GM12801 (cell line): Measurements from ENCODE around the gene ZBTB14.

Experiments
- TF ChIP-seq, protein P1 (sequence below): IDR thresholded peaks from one replicate; pipeline ENCODE4 v1.5.1; 2011; ENCODE audit warnings: control low read depth; ENCODE audit not compliant: insufficient read length; ENCODE audit errors: extremely low read depth

Gene ZBTB14

DNA sequence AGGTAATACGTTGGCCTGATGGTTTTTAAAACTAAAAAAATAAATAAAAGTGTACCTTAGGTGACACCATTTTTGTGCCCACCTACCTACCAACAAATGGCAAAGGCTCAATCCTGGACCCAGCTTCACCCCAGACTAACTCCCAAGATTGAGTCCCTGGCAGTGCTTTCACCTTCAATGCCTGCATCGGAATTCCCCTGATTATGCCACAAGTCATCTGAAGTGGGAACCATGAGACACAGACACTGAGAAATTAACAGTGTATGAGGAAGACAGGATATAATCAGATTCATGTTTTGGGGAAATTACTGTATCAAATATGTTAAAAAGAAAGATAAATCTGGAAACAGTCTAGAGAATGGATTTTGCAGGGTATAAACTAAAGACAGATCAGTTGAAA lies 41.6 kb downstream of the ZBTB14 start:
- TF ChIP-seq, protein P1, sequence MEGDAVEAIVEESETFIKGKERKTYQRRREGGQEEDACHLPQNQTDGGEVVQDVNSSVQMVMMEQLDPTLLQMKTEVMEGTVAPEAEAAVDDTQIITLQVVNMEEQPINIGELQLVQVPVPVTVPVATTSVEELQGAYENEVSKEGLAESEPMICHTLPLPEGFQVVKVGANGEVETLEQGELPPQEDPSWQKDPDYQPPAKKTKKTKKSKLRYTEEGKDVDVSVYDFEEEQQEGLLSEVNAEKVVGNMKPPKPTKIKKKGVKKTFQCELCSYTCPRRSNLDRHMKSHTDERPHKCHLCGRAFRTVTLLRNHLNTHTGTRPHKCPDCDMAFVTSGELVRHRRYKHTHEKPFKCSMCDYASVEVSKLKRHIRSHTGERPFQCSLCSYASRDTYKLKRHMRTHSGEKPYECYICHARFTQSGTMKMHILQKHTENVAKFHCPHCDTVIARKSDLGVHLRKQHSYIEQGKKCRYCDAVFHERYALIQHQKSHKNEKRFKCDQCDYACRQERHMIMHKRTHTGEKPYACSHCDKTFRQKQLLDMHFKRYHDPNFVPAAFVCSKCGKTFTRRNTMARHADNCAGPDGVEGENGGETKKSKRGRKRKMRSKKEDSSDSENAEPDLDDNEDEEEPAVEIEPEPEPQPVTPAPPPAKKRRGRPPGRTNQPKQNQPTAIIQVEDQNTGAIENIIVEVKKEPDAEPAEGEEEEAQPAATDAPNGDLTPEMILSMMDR: no peak

DNA sequence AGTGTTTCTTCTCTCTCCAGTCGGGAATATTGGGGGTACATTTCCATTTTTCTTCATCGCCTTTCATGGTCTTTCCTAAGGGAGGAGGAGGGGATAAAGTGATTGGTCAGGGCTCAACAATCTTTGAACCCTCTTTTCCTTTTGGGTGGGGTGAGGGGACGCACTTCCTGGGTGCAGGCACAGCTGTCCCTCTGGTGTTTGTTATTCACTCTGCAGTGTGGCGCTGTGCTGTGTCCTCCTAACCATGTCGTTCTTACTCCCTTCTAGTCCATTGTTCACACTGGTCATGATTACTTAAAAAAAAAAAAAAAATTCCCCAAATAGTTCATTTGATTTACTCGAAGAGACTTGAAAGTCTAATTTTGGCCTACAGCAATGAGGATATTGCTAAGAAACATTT lies 44.4 kb downstream of the ZBTB14 start:
- TF ChIP-seq, protein P1: no peak

DNA sequence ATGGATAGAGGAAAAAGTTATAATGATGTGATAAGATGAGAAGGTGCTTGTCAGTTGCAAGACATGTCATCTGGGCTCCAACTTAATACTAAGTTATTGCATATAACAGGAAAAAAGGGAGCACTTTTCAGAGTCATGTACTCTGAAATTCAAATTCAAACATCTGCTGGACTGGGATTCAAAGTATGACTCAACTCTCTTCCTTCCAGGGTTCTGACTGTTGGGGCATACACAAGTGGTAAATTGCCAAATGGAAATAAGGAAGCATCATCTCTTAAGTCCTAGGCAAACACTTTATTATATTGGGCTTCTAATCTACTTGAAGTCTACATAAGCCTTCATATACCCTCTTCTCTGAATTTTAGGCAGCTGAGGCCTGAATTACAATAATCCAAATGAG lies 44.9 kb downstream of the ZBTB14 start:
- TF ChIP-seq, protein P1: no peak

DNA sequence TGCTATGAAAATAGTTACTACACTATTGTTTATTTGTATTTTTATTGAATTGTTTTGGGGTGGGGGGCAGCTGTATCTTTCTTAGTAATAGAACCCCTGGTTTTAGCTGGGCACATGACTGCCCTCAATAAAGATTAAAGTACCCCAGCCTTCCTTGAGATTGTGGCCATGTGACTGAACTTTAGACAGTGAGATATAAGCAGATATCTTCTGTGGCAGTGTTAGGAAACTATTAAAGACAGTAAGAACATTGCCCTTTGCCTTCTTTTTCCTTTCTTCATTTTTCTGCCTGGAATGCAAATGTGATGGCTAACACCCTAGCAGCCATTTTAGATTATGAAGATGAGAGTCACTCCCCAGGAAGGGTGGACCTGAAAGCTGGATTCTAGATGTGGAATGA lies 50.6 kb downstream of the ZBTB14 start:
- TF ChIP-seq, protein P1: no peak

DNA sequence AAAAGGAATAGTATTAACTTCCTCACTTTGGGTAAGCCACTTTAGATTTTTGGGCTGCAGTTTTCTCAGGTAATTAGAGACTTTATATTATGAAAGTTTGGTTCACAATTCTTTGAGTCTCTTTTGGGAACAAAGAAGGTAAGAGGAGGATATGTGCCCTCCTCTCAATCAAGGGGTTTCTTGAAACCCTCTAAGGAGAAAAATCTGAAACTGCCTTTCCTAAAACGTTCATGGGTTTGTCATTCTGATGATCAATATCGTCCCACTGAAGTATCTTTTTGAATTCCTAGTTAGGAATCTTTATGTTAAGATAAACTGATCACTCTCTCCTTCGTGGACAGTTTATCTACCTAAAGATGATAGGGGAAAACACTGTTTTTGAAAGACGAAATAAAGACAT lies 56.1 kb downstream of the ZBTB14 start:
- TF ChIP-seq, protein P1: no peak
